ENCODE measurements around the gene MAP3K7. TPM values are rescaled to one million over a fixed set of nuclear protein-coding genes. Genes with fewer than 3 reads are reported as not detected.

Gene MAP3K7
- total and polyA plus RNA-seq, 2 of the 13 experiments (the other 11 are each of a cell fraction or from before 2014, with no cell fraction given), result 24.1 to 24.4 TPM

GRCh38 chr6:90586836-90587638 lies at the start of gene MAP3K7 (continued):
- TF ChIP-seq PBX2 (CRISPR knock-in tag; IDR thresholded peaks at IDR 0.05) (no peak), ATF7-NPFF (CRISPR knock-in tag; IDR thresholded peaks at IDR 0.05; ENCODE audit: low read depth) (no peak), WIZ (CRISPR knock-in tag; IDR thresholded peaks at IDR 0.05) (peak; percentile 72; the same call in 1 of the 2 replicates), FOXA1 (IDR thresholded peaks at IDR 0.05) (no peak), FOXA1 (CRISPR knock-in tag; IDR thresholded peaks at IDR 0.05) (no peak), KDM5B (CRISPR knock-in tag; IDR thresholded peaks at IDR 0.05; ENCODE audit: borderline replicate concordance) (no peak), RFXAP (CRISPR knock-in tag; IDR thresholded peaks at IDR 0.05; ENCODE audit: borderline replicate concordance) (no peak), U2AF1 (optimal IDR thresholded peaks at IDR 0.05; ENCODE audit: low read depth, low read length) (no peak), MNT (IDR thresholded peaks at IDR 0.05) (peak; percentile 41; the same call in 1 of the 2 replicates), SP140L (CRISPR knock-in tag; IDR thresholded peaks at IDR 0.05; ENCODE audit: borderline replicate concordance) (peak; percentile 28; the same call in 1 of the 2 replicates), ZNF556 (CRISPR knock-in tag; IDR thresholded peaks at IDR 0.05; ENCODE audit: borderline replicate concordance) (no peak; the same call in 1 of the 2 replicates), ZBTB34 (CRISPR knock-in tag; IDR thresholded peaks at IDR 0.05) (no peak), ZNF253 (CRISPR knock-in tag; IDR thresholded peaks at IDR 0.05; ENCODE audit: borderline replicate concordance) (no peak), GMEB2 (CRISPR knock-in tag; IDR thresholded peaks at IDR 0.05; ENCODE audit: low read depth) (peak; percentile 55; the same call in 1 of the 2 replicates), AHR (CRISPR knock-in tag; IDR thresholded peaks at IDR 0.05) (no peak), SNAPC5 (CRISPR knock-in tag; IDR thresholded peaks at IDR 0.05; ENCODE audit: borderline replicate concordance) (no peak), CERS6 (CRISPR knock-in tag; IDR thresholded peaks at IDR 0.05) (no peak), FOSL1 (CRISPR knock-in tag; IDR thresholded peaks at IDR 0.05; ENCODE audit: borderline replicate concordance) (no peak), ZNF274 (CRISPR knock-in tag; IDR thresholded peaks at IDR 0.05) (no peak), ZNF75D (CRISPR knock-in tag; IDR thresholded peaks at IDR 0.05; ENCODE audit: borderline replicate concordance) (no peak), ZUFSP (CRISPR knock-in tag; IDR thresholded peaks at IDR 0.05; ENCODE audit: borderline replicate concordance) (no peak)
